Upper lobe of left lung (tissue), 6 donors: ENCODE data around the gene BRD1. TPM values are rescaled to one million over a fixed set of nuclear protein-coding genes. Genes with fewer than 3 reads are reported as not detected.

Experiments used
- ATAC-seq, 2 donors: fragments of 200-7000 bp; cut with Tn5 transposase; one replicate each; pipeline ENCODE4 v1.9.1; 2022; ENCODE audit warnings: mild to moderate bottlenecking in 2 of 2, moderate library complexity in 2 of 2; ENCODE audit not compliant: low FRiP score in 2 of 2
- DNase-seq, 2 donors: peaks; one replicate each; pipeline ENCODE4 v3.0.0-alpha.2; 2019 to 2020
- H3K27ac ChIP-seq, 4 donors: fragments of 200-600 bp; sonication (generic); one replicate each; pipeline ENCODE4 v1.5.1; 2016 to 2019
- H3K27me3 ChIP-seq, 4 donors: fragments of 200-600 bp; sonication (generic); one replicate each; pipeline ENCODE4 v1.5.1; 2017 to 2019
- H3K36me3 ChIP-seq, 4 donors: fragments of 200-600 bp; sonication (generic); one replicate each; pipeline ENCODE4 v1.5.1; 2016 to 2019
- H3K4me1 ChIP-seq, 4 donors: fragments of 200-600 bp; sonication (generic); one replicate each; pipeline ENCODE4 v1.5.1; 2018 to 2019
- H3K4me3 ChIP-seq, 4 donors: fragments of 200-600 bp; sonication (generic); one replicate each; pipeline ENCODE4 v1.5.1; 2017 to 2019; ENCODE audit warnings: mild to moderate bottlenecking in 2 of 4, moderate library complexity in 1 of 4
- H3K9me3 ChIP-seq, 4 donors: fragments of 200-600 bp; sonication (generic); one replicate each; pipeline ENCODE4 v1.5.1; 2018 to 2019
- EP300 ChIP-seq, 4 donors: sonication (generic); formaldehyde crosslinking; IDR thresholded peaks; one replicate each; pipeline ENCODE4 v1.5.1; 2017; ENCODE audit warnings: antibody characterized with exemption in 4 of 4, control low read depth in 2 of 4
- POLR2A ChIP-seq, 4 donors: fragments of 450-650 bp; IDR thresholded peaks; one replicate each; pipeline ENCODE4 v1.5.1; 2016 to 2017; ENCODE audit warnings: antibody characterized with exemption in 4 of 4, mild to moderate bottlenecking in 2 of 4
- POLR2AphosphoS5 ChIP-seq, 2 donors: sonication (generic); formaldehyde crosslinking; IDR thresholded peaks; one replicate each; pipeline ENCODE4 v1.5.1; 2017; ENCODE audit warnings: antibody characterized with exemption in 2 of 2
- WGBS, 2 donors: methylation state at CpG; one replicate each; pipeline ENCODE4 v1.1.5; 2017 to 2018; 5-methylcytosine and 5-hydroxymethylcytosine counted together
- total RNA-seq, 6 donors: library from RNA; depleted of rRNA in 4 of 6; stranded (reverse); fragments of >200 nt in 4 of 6; gene quantifications; one replicate each; pipeline versions ENCODE4 v1.1.0 to v1.2.1, GENCODE V29; 2016 to 2021
- TF ChIP-seq, protein P1 (sequence below), 6 experiments: fragments of 450-650 bp in 4 of 6; fragments of 200-600 bp in 2 of 6; sonication (generic) in 2 of 6; IDR thresholded peaks; one replicate each; pipeline ENCODE4 v1.5.1; 2016 to 2019; ENCODE audit warnings: antibody characterized with exemption in 6 of 6
- donor health status: DM: no; HTN: no; CAD: no; lungs with moderate emphysema.
- donor health status: DM: no; HTN: yes; CAD: no; lungs with severe emphysema.

The BRD1 gene
- total RNA-seq, 6 donors from 2014 or later: 38.9 to 141 (median 43.0) TPM

- Histone ChIP-seq H3K36me3 (no peaks in the 10 kb centered on the region), H3K4me1 (peaks cover 33 to 45% (median 36%) of the 10 kb centered on the region in 4 donors), H3K27ac (no peak overlapping the region), H3K27me3 (peaks cover 3 to 23% (median 10%) of the 10 kb centered on the region in 4 donors), H3K9me3 (no peaks in the 10 kb centered on the region), H3K4me3 (peak overlapping the region in 3 of 4 donors; percentile 47 to 60 (median 57))
- ATAC-seq: no peak
- WGBS, 2 donors: 58 to 69% methylated on average over 13 to 30 of the region's 31 CpGs
- TF ChIP-seq EP300 (IDR thresholded peaks at IDR 0.05) (no peak), POLR2A (IDR thresholded peaks at IDR 0.05) (no peak), POLR2AphosphoS5 (IDR thresholded peaks at IDR 0.05) (no peak)
- TF ChIP-seq, protein P1, sequence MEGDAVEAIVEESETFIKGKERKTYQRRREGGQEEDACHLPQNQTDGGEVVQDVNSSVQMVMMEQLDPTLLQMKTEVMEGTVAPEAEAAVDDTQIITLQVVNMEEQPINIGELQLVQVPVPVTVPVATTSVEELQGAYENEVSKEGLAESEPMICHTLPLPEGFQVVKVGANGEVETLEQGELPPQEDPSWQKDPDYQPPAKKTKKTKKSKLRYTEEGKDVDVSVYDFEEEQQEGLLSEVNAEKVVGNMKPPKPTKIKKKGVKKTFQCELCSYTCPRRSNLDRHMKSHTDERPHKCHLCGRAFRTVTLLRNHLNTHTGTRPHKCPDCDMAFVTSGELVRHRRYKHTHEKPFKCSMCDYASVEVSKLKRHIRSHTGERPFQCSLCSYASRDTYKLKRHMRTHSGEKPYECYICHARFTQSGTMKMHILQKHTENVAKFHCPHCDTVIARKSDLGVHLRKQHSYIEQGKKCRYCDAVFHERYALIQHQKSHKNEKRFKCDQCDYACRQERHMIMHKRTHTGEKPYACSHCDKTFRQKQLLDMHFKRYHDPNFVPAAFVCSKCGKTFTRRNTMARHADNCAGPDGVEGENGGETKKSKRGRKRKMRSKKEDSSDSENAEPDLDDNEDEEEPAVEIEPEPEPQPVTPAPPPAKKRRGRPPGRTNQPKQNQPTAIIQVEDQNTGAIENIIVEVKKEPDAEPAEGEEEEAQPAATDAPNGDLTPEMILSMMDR (IDR thresholded peaks at IDR 0.05): no peak
- DNase-seq: peak in 1 of 2 donors; percentile 68
Observed at GRCh38 chr22:49850021-49850911, 22.6 kb upstream of the BRD1 start.

- peaks cover 3 to 23% (median 10%) of the 10 kb centered on the region in 4 donors for H3K27me3 ChIP-seq
- 4 to 5% methylated on average over 18 to 37 of the region's 89 CpGs for WGBS, 2 donors
- no peak for TF ChIP-seq EP300 (IDR thresholded peaks at IDR 0.05)
- TF ChIP-seq POLR2A (IDR thresholded peaks at IDR 0.05): no peak
- TF ChIP-seq, protein P1 (IDR thresholded peaks at IDR 0.05): no peak
- TF ChIP-seq POLR2AphosphoS5 (IDR thresholded peaks at IDR 0.05): no peak
- H3K27ac ChIP-seq: peak overlapping the region in 1 of 4 donors; percentile 52
- DNase-seq (peak in 1 of 2 donors; percentile 88), ATAC-seq (no peak)
- no peaks in the 10 kb centered on the region for H3K9me3 ChIP-seq
- H3K36me3 ChIP-seq: no peaks in the 10 kb centered on the region
- peaks cover 24 to 36% (median 29%) of the 10 kb centered on the region in 4 donors for H3K4me1 ChIP-seq
- H3K4me3 ChIP-seq: peak overlapping the region; percentile 0 to 60 (median 52)
Observed at GRCh38 chr22:49849161-49850020, 21.7 kb upstream of the BRD1 start.

GRCh38 chr22:49848690-49849160 lies 21.1 kb upstream of the BRD1 start:
- peak in 1 of 2 donors; percentile 89 for DNase-seq
- TF ChIP-seq, protein P1 (IDR thresholded peaks at IDR 0.05): peak in 1 of 6 experiments; percentile 15
- no peak for TF ChIP-seq EP300 (IDR thresholded peaks at IDR 0.05)
- Histone ChIP-seq H3K27me3 (peaks cover 3 to 23% (median 10%) of the 10 kb centered on the region in 4 donors), H3K36me3 (no peaks in the 10 kb centered on the region), H3K9me3 (no peaks in the 10 kb centered on the region), H3K27ac (peak overlapping the region in 1 of 4 donors; percentile 52), H3K4me3 (peak overlapping the region; percentile 10 to 60 (median 52)), H3K4me1 (peaks cover 24 to 36% (median 29%) of the 10 kb centered on the region in 4 donors)
- ATAC-seq: no peak
- WGBS, 2 donors: 0% methylated on average over 27 of the region's 51 CpGs; no CpG with 5 or more reads in 1 of the 2 donors

DNA sequence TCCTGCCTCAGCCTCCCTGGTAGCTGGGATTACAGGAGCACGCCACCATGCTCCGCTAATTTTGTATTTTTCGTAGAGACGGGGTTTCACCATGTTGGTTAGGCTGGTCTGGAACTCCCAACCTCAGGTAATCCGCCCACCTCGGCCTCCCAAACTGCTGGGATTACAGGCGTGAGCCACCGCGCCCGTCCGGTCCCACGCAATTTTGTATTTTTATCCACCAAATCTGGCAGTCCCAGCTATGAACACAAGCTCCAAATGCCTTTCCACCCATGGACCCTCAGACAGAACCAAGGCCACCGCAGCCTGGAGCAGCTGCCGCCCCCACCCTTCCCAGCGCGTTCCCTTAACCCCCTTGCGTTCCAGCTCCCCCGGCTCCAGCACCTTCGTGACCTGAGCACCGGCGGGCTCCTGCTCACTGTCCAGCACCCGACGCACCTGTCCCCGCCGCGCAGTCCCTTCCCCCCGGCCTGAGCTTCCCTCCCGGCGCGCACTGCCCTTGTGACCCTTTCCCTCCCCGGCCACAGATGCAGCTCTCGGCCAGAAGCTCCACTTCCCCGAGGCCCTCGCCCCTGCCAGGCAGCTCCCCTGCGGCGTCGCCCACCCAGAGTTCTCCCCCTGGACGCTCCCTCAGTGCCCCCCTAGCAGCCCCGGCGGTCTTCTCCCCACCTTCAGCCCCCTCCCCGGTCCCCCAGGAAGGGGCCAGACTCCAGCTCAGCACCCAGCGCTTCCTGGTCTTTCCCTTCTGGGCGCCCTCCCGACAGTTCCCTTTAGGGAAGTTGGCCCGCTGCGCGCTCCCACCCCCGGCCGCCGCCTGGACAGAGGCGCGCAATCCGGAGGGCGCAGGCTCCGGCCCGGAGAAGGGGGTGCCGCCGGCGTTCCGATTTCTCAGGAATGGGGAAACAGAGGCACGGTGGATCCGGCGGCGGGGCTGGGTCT lies 20.3 kb upstream of the BRD1 start:
- ATAC-seq (peak in 1 of 2 donors; percentile 51), DNase-seq (peak; percentile 50 to 91)
- Histone ChIP-seq H3K4me1 (peaks cover 24 to 34% (median 29%) of the 10 kb centered on the region in 4 donors), H3K27ac (peak overlapping the region in 2 of 4 donors; percentile 52 to 78), H3K27me3 (peaks cover 3 to 23% (median 10%) of the 10 kb centered on the region in 4 donors), H3K36me3 (no peaks in the 10 kb centered on the region), H3K4me3 (peak overlapping the region; percentile 10 to 60 (median 52)), H3K9me3 (no peaks in the 10 kb centered on the region)
- WGBS, 2 donors: 25 to 42% methylated on average over 39 to 59 of the region's 64 CpGs
- TF ChIP-seq POLR2A (IDR thresholded peaks at IDR 0.05) (peak in 1 of 4 donors; percentile 36), EP300 (IDR thresholded peaks at IDR 0.05) (no peak), POLR2AphosphoS5 (IDR thresholded peaks at IDR 0.05) (no peak)
- TF ChIP-seq, protein P1 (IDR thresholded peaks at IDR 0.05): no peak
